Measurements from ENCODE around the gene BCL2L12.

- TF ChIP-seq GATA3 (IDR thresholded peaks at IDR 0.05; ENCODE audit: low read depth, low read length) (no peak), GATA2 (IDR thresholded peaks at IDR 0.05; ENCODE audit: low read depth, low read length) (no peak)
These were observed 11.6 kb downstream of the BCL2L12 start, which contains the start of gene PRMT1 for GRCh38 chr19:49677231-49677900.
